Measurements from ENCODE around the gene TOMM22.
"Not testable (repeated sequence)": the region's sequence is repeated elsewhere in the genome, so short reads cannot be mapped to it uniquely, and the experiment has no call there.

Gene TOMM22

GRCh38 chr22:38681582-38682335 is at the start of gene TOMM22:
TSS of gene TOMM22 (plus strand) at chr22:38681957. CDS start at chr22:38681979, 22 bp downstream.
- DNase-seq = peak; percentile 49 to 78

GRCh38 chr22:38632528-38632927 is 49.2 kb upstream of the TOMM22 start:
- DNase-seq = no peak

DNA sequence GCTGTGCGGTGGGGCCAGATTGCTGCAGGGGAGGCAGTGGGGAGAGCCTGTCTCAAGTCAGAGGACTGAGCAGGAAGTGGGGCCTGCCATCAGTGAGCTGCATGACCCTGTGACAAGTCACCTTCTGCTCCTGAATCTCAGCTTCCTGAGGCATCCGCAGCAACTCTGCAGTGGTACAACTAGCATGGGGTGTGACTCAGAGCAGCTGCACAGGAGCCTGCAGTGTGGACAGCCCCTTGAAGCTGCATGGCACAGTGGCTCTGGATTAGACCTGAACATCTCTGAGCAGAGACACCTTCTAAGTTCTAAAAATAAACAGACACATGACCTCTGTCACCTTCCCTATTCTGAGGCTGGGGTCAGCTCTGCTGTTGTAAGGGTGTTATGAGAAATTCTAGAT is 43.5 kb upstream of the TOMM22 start:
- no peak for DNase-seq

- no peak for DNase-seq
These were observed 43.0 kb upstream of the TOMM22 start for GRCh38 chr22:38638728-38639127.

GRCh38 chr22:38641476-38642040 is 40.2 kb upstream of the TOMM22 start:
- no peak for DNase-seq

- DNase-seq = not testable (repeated sequence)
These were observed 37.5 kb upstream of the TOMM22 start for GRCh38 chr22:38644245-38644644.

DNA sequence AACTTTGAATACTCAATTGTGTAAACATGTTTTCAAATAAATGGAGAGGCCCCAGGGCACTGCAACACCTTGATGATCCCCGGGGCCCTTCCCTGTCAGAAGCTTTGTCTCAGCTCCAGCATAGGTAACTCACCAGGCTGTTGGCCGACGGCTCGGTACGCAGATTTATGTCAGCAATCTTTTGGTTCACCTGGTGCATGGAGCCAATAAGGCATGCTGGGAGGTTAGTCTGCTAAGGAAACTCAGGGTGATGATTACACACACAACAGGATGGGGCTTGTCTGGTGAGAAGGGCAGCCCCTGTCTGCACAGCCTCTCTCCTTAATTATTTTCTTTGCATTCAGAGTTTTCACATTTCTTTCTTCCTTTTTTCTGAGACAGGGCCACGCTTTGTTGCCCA is 36.3 kb upstream of the TOMM22 start:
- no peak for DNase-seq

DNA sequence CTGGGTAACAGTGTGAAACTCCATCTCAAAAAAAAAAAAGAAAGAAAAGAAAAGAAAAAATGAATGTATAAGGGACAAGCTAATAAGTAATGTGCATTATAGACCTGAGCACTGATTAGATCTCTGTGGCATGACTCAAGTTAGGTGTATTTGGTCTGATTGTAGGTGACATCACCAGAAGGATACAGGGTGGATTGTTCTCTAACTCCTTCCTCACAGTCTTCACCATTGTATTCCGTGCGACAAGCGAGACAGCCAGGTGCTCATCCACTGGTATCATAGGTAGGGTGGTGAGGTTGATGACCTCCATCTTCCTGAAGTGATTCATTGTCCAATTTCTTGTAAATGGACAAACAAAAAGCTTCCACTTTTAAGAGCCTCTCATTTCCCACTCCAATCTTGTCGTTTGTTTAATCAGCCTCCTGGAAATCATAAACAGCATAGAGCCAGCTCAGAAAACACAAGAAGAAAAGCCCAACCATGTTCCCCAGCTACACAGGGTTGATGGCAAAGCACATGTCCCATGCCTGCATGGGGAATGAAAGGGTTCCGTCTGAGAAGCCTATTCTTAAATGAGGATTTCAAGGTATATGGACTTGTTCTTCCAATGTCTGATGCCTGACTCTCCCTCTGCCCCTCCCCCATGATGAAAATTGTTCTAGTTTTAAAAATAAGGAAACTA is 31.8 kb upstream of the TOMM22 start:
- no peak for DNase-seq

GRCh38 chr22:38652859-38653258 is 28.9 kb upstream of the TOMM22 start:
- DNase-seq = no peak

DNA sequence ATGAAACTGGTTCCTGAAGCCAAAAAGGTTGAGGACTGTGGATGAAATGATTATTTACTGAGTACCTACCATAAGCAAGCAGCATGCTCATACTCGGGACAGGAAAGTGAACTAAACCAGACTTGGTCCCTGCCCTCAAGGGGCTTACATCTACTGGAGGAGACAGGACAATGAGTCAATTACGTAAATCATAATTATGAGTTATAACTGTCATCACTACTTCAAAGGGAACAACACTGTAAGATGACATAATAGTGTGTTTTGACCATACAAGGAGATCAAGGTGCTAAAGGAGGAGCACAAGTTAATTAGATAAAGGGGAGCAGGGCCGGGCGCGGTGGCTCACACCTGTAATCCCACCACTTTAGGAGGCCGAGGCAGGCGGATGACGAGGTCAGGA is 28.0 kb upstream of the TOMM22 start:
- DNase-seq = no peak

- DNase-seq = peak in 1 of 2 experiments; percentile 36
These were observed 26.1 kb upstream of the TOMM22 start for GRCh38 chr22:38655519-38656255.

DNA sequence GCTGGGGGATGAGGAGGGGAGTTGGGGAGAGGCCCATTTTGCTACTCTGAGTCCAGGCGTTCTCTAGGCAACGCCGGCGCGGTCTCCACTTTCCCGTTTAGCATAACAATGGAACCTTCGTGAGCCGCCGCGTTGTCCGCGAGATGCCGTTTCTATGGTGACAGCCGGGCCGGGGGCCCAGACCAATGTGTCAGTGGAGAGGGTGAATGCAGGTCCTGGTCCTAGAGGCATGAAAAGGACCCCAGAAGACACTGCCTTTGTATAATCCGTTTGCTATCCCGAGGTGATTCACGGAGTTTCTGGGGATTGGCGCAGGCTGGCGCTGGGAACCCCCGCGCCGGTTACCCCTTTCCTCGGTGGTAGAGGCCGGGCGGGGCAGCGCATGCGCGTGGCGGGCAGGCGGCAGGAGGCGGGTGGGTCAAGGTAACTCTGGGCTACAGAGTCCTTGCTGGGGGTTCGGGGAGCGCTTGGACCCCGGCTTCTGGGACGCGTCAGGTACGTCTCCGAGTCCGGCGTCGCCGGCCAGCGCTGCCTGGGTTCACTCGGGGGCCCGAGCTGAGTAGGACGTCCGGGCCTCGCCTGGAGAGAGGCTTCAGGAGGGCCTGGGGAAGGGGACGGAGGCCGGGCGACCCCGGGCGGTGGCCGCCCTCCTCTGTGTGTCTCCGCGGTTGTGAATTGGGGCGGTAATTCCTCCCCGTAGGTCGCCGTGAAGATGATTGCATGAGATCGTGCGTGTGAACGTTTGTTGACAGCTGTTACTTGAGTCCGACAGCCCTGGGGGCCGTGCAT is 25.3 kb upstream of the TOMM22 start, which contains the start of the genes CBY1 and FAM227A:
Gene CBY1, plus strand, starts transcription at position 383 of the 789 bp plus-strand sequence. CDS start 11,417 bp downstream, outside the sequence.
Gene FAM227A, minus strand, starts transcription at position 137 of the 789 bp plus-strand sequence. CDS start 6,224 bp downstream, outside the sequence.
- DNase-seq = peak; percentile 62 to 84

GRCh38 chr22:38657045-38657909 is 24.5 kb upstream of the TOMM22 start:
- peak; percentile 12 to 57 for DNase-seq

- DNase-seq = no peak
These were observed 6.9 kb upstream of the TOMM22 start for GRCh38 chr22:38674888-38675287.

- DNase-seq = no peak
These were observed 5.9 kb upstream of the TOMM22 start for GRCh38 chr22:38675833-38676232.

- DNase-seq = no peak
These were observed 3.1 kb downstream of the TOMM22 start for GRCh38 chr22:38684895-38685294.

GRCh38 chr22:38685761-38686160 is 4.0 kb downstream of the TOMM22 start:
- no peak for DNase-seq

GRCh38 chr22:38689651-38690050 is 7.9 kb downstream of the TOMM22 start:
- no peak for DNase-seq

- no peak for DNase-seq
These were observed 12.3 kb downstream of the TOMM22 start for GRCh38 chr22:38694049-38694448.

DNA sequence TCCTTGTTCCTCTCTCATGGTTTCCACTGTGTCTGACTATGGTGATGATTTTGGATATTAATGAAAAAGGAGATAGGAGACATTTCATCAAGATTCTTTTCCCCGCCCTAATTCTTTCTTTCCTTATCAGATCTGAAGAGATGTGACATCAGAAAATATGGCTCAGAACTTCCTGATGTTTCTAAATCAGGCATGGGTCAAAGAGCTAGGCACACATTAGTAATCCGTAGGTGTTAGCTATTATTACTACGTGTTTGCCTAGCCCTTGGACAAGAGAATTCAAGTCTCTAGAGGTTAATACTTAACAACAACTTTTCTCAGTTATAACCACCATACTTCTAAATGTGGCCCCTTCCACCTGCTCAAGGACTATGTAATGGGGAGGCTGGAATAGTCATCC is 13.2 kb downstream of the TOMM22 start:
- no peak for DNase-seq

Data from SW 1271 (cell line).